Calu3 (cell line): ENCODE data around the gene CCDC112. TPM values are rescaled to one million over a fixed set of nuclear protein-coding genes. Genes with fewer than 3 reads are reported as not detected.
A peak's percentile ranks its signal among the peaks of the same experiment; 100 is the strongest.

ENCODE experiments used
- BruUV-seq: library from RNA; stranded (reverse); fragments of 400-500 nt; replicated peaks from 2 replicates; lab custom pipeline; 2021; lab: Mats Ljungman, UMichigan
- CTCF ChIA-PET: fragments of 300-600 bp; sonication (Branson Sonifier 250); formaldehyde crosslinking; loops from one replicate; lab custom pipeline; 2022; ENCODE audit warnings: antibody characterized with exemption; lab: Charles Lee
- DNase-seq: peaks from one replicate; pipeline ENCODE4 v3.0.0; 2022
- H3K27ac Mint-ChIP-seq: one replicate; pipeline ENCODE4 v1.8.0; 2022; ENCODE audit warnings: mixed read lengths; ENCODE audit not compliant: unreplicated experiment
- H3K27me3 Mint-ChIP-seq: one replicate; pipeline ENCODE4 v1.8.0; 2022; ENCODE audit warnings: mixed read lengths; ENCODE audit not compliant: unreplicated experiment
- H3K36me3 Mint-ChIP-seq: one replicate; pipeline ENCODE4 v1.8.0; 2022; ENCODE audit warnings: mild to moderate bottlenecking, moderate library complexity, mixed read lengths; ENCODE audit not compliant: insufficient read depth, unreplicated experiment
- H3K4me1 Mint-ChIP-seq: one replicate; pipeline ENCODE4 v1.8.0; 2022; ENCODE audit warnings: mild to moderate bottlenecking, low read depth, mixed read lengths; ENCODE audit not compliant: unreplicated experiment
- H3K4me3 Mint-ChIP-seq: one replicate; pipeline ENCODE4 v1.8.0; 2022; ENCODE audit warnings: mild to moderate bottlenecking, low read depth, moderate library complexity, mixed read lengths; ENCODE audit not compliant: unreplicated experiment
- H3K9me3 Mint-ChIP-seq: one replicate; pipeline ENCODE4 v1.8.0; 2022; ENCODE audit warnings: low read depth, mixed read lengths; ENCODE audit not compliant: unreplicated experiment
- intact Hi-C: fragments of 100-400 bp; cut with micrococcal nuclease; formaldehyde crosslinking; loops from one replicate; pipeline ENCODE4 v1.10.0; 2022; ENCODE audit not compliant: unreplicated experiment
- total RNA-seq: library from RNA; stranded (reverse); gene quantifications from 2 replicates; pipeline ENCODE4 v1.2.3, GENCODE V29; 2022
- TF ChIP-seq, protein P1 (sequence below): fragments of 200-600 bp; IDR thresholded peaks from one replicate; pipeline ENCODE4 v1.8.0; 2022; ENCODE audit warnings: antibody characterized with exemption; ENCODE audit not compliant: unreplicated experiment

Gene CCDC112
- total RNA-seq, 1 experiment from 2014 or later = 11.2 TPM

DNA sequence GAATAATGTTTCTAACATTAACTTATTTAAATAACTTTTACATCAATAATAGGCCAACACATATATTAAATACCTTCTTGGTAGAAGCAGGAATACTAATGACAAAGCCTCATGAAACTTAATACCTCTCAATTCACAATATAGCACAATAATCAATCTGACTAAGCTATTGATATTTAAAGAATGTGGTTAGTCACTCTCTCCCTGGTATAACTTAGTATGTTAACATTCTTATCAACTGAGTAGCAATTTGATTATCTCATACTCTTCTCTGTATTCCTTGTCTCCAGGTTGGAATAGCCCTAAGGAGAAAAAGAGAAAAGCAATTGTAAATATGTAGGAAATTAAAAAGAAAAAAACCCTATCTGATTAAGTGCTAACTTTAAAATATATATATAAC lies 28.8 kb downstream of the CCDC112 start:
- BruUV-seq = no TSS peak
- intact Hi-C loops = no loop called here

DNA sequence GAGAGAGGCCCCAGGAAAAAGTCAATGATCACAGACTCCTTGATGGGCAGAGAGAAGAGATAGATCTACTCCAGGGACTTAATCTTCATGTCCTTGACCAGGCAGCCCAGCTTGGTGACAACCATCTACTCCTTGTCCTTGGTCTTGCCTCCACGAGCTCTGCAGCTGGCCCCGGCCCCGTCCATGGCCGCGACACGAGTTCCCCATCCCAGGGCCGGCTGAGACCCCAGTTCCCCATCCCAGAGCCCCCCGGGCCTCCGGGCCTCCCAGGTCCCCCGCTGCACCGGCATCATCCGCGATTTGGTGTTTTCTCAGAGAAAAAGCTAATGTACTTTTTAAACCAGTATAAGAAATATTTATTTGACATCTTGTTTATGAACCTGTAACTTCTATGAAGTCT lies 31.2 kb downstream of the CCDC112 start:
- Mint-ChIP-seq H3K27me3 (no peaks in the 10 kb centered on the region), H3K4me1 (no peaks in the 10 kb centered on the region), H3K36me3 (peaks cover 20% of the 10 kb centered on the region), H3K9me3 (no peaks in the 10 kb centered on the region), H3K27ac (no peak overlapping the region), H3K4me3 (no peak overlapping the region)
- TF ChIP-seq, protein P1, sequence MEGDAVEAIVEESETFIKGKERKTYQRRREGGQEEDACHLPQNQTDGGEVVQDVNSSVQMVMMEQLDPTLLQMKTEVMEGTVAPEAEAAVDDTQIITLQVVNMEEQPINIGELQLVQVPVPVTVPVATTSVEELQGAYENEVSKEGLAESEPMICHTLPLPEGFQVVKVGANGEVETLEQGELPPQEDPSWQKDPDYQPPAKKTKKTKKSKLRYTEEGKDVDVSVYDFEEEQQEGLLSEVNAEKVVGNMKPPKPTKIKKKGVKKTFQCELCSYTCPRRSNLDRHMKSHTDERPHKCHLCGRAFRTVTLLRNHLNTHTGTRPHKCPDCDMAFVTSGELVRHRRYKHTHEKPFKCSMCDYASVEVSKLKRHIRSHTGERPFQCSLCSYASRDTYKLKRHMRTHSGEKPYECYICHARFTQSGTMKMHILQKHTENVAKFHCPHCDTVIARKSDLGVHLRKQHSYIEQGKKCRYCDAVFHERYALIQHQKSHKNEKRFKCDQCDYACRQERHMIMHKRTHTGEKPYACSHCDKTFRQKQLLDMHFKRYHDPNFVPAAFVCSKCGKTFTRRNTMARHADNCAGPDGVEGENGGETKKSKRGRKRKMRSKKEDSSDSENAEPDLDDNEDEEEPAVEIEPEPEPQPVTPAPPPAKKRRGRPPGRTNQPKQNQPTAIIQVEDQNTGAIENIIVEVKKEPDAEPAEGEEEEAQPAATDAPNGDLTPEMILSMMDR = no peak
- CTCF ChIA-PET = interaction anchor here (1.0 kb wide), 1 partner anchor 31 kb away, joined by 4 read pairs; the partner anchor contains the start of gene CCDC112
- BruUV-seq = no TSS peak
- intact Hi-C loops = no loop called here
- DNase-seq = no peak

More for the DNA sequence above, 28.8 kb downstream of the CCDC112 start:
- TF ChIP-seq, protein P1 = no peak
- CTCF ChIA-PET = no interaction called here
- no peak for DNase-seq
- Mint-ChIP-seq H3K4me1 (no peaks in the 10 kb centered on the region), H3K27ac (no peak overlapping the region), H3K27me3 (no peaks in the 10 kb centered on the region), H3K36me3 (peaks cover 7% of the 10 kb centered on the region), H3K4me3 (no peak overlapping the region), H3K9me3 (no peaks in the 10 kb centered on the region)

DNA sequence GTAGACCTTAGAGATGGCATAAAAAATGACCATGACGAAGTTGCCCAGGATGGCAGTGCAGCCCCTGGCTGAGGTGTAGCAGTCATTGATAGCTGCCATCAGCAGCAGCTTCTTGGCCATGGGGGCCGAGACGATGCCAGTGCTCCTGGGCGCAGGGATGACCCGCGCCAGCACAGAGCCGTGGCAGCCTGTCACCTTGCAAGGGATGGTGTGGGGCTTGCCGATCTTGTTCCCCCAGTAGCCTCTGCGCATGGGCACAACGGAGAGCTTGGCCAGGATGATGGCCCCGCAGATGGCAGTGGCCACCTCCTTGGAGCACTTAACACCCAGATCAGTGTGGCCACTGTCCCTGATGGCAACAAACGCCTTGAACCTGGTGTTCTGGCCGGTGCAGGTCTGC lies 31.7 kb downstream of the CCDC112 start:
- H3K27ac Mint-ChIP-seq = no peak overlapping the region
- no peaks in the 10 kb centered on the region for H3K9me3 Mint-ChIP-seq
- no peak for DNase-seq
- H3K4me3 Mint-ChIP-seq = no peak overlapping the region
- peaks cover 20% of the 10 kb centered on the region for H3K36me3 Mint-ChIP-seq
- TF ChIP-seq, protein P1 = no peak
- CTCF ChIA-PET = no interaction called here
- intact Hi-C loops = no loop called here
- no peaks in the 10 kb centered on the region for H3K27me3 Mint-ChIP-seq
- no TSS peak for BruUV-seq
- H3K4me1 Mint-ChIP-seq = no peaks in the 10 kb centered on the region

DNA sequence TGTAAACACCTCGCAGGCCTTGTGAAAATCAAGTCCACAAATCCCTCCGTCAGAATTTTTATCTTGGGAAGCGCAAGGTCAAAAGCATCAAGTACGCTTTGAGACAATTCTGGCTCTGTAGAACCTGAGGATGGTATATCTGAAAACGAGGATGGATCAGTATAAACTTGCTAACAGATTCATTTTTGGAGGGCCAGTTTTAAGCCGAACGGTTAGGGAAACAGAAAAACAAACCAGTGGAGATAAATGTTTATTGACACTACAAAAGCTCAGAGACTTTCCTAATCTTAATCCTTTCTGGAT lies 33.4 kb downstream of the CCDC112 start:
- H3K27ac Mint-ChIP-seq = peak overlapping the region; percentile 88
- H3K9me3 Mint-ChIP-seq = no peaks in the 10 kb centered on the region
- TF ChIP-seq, protein P1 = no peak
- intact Hi-C loops = no loop called here
- no peaks in the 10 kb centered on the region for H3K27me3 Mint-ChIP-seq
- BruUV-seq = no TSS peak
- peak overlapping the region; percentile 88 for H3K4me3 Mint-ChIP-seq
- DNase-seq = no peak
- peaks cover 26% of the 10 kb centered on the region for H3K36me3 Mint-ChIP-seq
- no peaks in the 10 kb centered on the region for H3K4me1 Mint-ChIP-seq
- CTCF ChIA-PET = interaction anchor here (1.4 kb wide), 1 partner anchor 165 kb away, joined by 3 read pairs; no protein-coding TSS in a partner anchor
